ENCODE data around the gene CLEC18C.

DNA sequence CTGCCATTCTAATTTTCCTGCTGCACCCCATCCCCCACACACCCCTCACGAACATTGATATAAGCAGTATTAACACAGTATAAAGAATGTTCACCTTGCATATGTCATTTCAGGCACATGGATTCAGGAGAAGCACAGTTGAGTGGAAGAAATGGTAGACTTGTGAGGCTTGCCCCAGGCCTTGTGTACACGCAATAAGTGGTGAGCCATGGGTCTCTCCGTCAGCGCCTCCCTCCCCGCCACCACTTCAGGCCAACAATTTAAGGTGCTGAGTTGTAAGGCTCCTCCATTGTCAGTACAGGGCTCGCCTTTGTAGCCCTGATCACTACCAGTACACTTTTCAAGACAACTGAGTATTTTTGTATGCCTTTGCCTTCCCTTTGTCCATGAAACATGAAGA is 12.2 kb upstream of the CLEC18C start:
- TF ChIP-seq, protein P1, sequence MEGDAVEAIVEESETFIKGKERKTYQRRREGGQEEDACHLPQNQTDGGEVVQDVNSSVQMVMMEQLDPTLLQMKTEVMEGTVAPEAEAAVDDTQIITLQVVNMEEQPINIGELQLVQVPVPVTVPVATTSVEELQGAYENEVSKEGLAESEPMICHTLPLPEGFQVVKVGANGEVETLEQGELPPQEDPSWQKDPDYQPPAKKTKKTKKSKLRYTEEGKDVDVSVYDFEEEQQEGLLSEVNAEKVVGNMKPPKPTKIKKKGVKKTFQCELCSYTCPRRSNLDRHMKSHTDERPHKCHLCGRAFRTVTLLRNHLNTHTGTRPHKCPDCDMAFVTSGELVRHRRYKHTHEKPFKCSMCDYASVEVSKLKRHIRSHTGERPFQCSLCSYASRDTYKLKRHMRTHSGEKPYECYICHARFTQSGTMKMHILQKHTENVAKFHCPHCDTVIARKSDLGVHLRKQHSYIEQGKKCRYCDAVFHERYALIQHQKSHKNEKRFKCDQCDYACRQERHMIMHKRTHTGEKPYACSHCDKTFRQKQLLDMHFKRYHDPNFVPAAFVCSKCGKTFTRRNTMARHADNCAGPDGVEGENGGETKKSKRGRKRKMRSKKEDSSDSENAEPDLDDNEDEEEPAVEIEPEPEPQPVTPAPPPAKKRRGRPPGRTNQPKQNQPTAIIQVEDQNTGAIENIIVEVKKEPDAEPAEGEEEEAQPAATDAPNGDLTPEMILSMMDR (conservative IDR thresholded peaks at IDR 0.05; ENCODE audit: low read depth, low read length), result no peak
- TF ChIP-seq EZH2 (IDR thresholded peaks at IDR 0.05; ENCODE audit: borderline replicate concordance, low read depth, low read length, poor library complexity, severe bottlenecking), result no peak
